Karpas-422 (cell line): ENCODE results near the gene TOLLIP. TPM values are rescaled to one million over a fixed set of nuclear protein-coding genes. Genes with fewer than 3 reads are reported as not detected.
A peak's percentile ranks its signal among the peaks of the same experiment; 100 is the strongest.

Experiments
- DNase-seq: peaks from one replicate; pipeline ENCODE4 v3.0.0-alpha.2; 2015
- H2AFZ ChIP-seq: fragments of 200-600 bp; sonication (generic); 2 replicates; pipeline ENCODE4 v1.6.1; 2014; ENCODE audit warnings: antibody characterized with exemption, low read length, mixed read lengths
- H3K27ac ChIP-seq: fragments of 200-600 bp; sonication (generic); 2 replicates; pipeline ENCODE4 v1.5.1; 2014; ENCODE audit warnings: mild to moderate bottlenecking, low read length, moderate library complexity
- H3K27me3 ChIP-seq: fragments of 200-600 bp; sonication (generic); 2 replicates; pipeline ENCODE4 v1.6.1; 2014; ENCODE audit warnings: low read length, mixed read lengths
- H3K36me3 ChIP-seq: fragments of 200-600 bp; sonication (generic); 2 replicates; pipeline ENCODE4 v1.6.1; 2014; ENCODE audit warnings: low read length, mixed read lengths; ENCODE audit not compliant: insufficient read depth
- H3K4me1 ChIP-seq: fragments of 200-600 bp; sonication (generic); 2 replicates; pipeline ENCODE4 v1.6.1; 2014; ENCODE audit warnings: mild to moderate bottlenecking, low read length, mixed read lengths
- H3K4me2 ChIP-seq: fragments of 200-600 bp; sonication (generic); 2 replicates; pipeline ENCODE4 v1.6.1; 2014; ENCODE audit warnings: low read length, low read depth, mild to moderate bottlenecking; ENCODE audit not compliant: poor library complexity, severe bottlenecking
- H3K4me3 ChIP-seq: fragments of 200-600 bp; sonication (generic); 2 replicates; pipeline ENCODE4 v1.5.1; 2014; ENCODE audit warnings: mild to moderate bottlenecking, antibody characterized with exemption, low read length, mixed read lengths
- H3K79me2 ChIP-seq: fragments of 200-600 bp; sonication (generic); 2 replicates; pipeline ENCODE4 v1.6.1; 2014; ENCODE audit warnings: mild to moderate bottlenecking, low read length, mixed read lengths
- H3K9ac ChIP-seq: fragments of 200-600 bp; sonication (generic); 2 replicates; pipeline ENCODE4 v1.6.0; 2014; ENCODE audit warnings: low read length
- H3K9me2 ChIP-seq: fragments of 200-600 bp; sonication (generic), shearing (Covaris generic); replicated peaks from 2 replicates; pipeline ENCODE4 v1.6.0; 2014; ENCODE audit warnings: mild to moderate bottlenecking, low read length, moderate library complexity; ENCODE audit not compliant: insufficient read depth
- H3K9me3 ChIP-seq: fragments of 300-700, 200-600 bp; sonication (generic); 2 replicates; pipeline ENCODE4 v1.6.1; 2014; ENCODE audit warnings: low read length, mixed read lengths
- H4K20me1 ChIP-seq: fragments of 200-600 bp; sonication (generic); 2 replicates; pipeline ENCODE4 v1.6.1; 2014; ENCODE audit warnings: mild to moderate bottlenecking, antibody characterized with exemption, low read length, low read depth; ENCODE audit not compliant: insufficient read depth
- total RNA-seq: library from RNA; depleted of rRNA; stranded (reverse); fragments of >200 nt; shearing (Covaris generic); gene quantifications from 2 replicates; pipeline ENCODE4 v1.2.3, GENCODE V29; 2014; ENCODE audit warnings: low replicate concordance

Gene TOLLIP
- total RNA-seq, 1 experiment from 2014 or later, result 6.5 TPM

- Histone ChIP-seq H3K9ac (peak overlapping the region; percentile 95), H3K79me2 (peaks cover 28% of the 10 kb centered on the region), H3K4me2 (peak overlapping the region; percentile 99), H3K4me3 (peak overlapping the region; percentile 92), H3K36me3 (no peaks in the 10 kb centered on the region), H3K9me2 (no peaks in the 10 kb centered on the region), H2AFZ (peak overlapping the region; percentile 99; the same call in 1 of the 2 replicates), H4K20me1 (no peaks in the 10 kb centered on the region), H3K27ac (peak overlapping the region; percentile 69), H3K27me3 (peaks cover 4% of the 10 kb centered on the region; the same call in 1 of the 2 replicates), H3K9me3 (no peaks in the 10 kb centered on the region; the same call in 1 of the 2 replicates), H3K4me1 (peaks cover 28% of the 10 kb centered on the region)
- DNase-seq, result peak; percentile 71
Observed at GRCh38 chr11:1310318-1310687, 871 bp upstream of the TOLLIP start.

GRCh38 chr11:1308743-1309497, 512 bp downstream of the TOLLIP start:
- Histone ChIP-seq H3K9me3 (no peaks in the 10 kb centered on the region; the same call in 1 of the 2 replicates), H3K9ac (peak overlapping the region; percentile 84), H3K27ac (no peak overlapping the region), H3K9me2 (no peaks in the 10 kb centered on the region), H4K20me1 (no peaks in the 10 kb centered on the region), H3K4me1 (peaks cover 28% of the 10 kb centered on the region), H3K79me2 (peaks cover 34% of the 10 kb centered on the region), H3K36me3 (no peaks in the 10 kb centered on the region), H2AFZ (0 out of 2 replicates have a peak overlapping the region, but pooled peaks have one; percentile 14), H3K4me3 (peak overlapping the region; percentile 92), H3K27me3 (peaks cover 4% of the 10 kb centered on the region; the same call in 1 of the 2 replicates), H3K4me2 (peak overlapping the region; percentile 99)
- no peak for DNase-seq

DNA sequence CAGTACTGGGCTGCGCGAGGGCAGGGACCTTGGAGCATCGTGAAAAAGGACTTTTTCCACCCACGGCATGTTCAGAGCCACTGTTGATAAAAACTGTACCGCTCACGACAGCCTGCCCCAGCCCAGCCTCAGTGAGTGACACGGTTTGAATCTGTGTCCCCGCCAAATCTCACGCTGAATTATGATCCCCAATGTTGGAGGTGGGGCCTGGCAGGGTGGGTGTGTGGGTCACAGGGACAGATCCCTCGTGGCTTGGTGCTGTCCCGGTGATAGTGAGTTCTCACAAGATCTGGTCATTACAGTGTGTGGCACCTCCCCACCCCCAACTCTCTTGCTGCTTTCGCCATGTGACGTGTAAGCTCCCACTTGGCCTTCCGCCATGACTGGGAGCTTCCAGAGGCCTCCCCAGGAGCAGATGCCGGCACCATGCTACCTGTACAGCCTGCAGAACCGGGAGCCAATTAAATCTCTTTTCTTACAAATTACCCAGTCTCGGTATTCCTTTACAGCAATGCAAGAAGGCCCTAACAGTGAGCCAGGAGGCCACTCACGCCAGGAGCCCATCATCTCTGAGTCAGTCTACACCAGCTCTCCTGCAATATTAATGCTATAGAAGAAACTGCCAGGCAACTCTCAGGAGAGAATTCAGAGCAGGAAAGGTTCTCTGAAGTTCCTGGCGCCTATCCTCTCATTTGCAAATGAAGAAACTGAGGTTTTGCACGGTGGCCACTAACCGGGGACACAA, 1.3 kb downstream of the TOLLIP start:
- no peaks in the 10 kb centered on the region for H3K9me2 ChIP-seq
- H3K27ac ChIP-seq, result no peak overlapping the region
- peaks cover 38% of the 10 kb centered on the region for H3K79me2 ChIP-seq
- H3K9me3 ChIP-seq, result no peaks in the 10 kb centered on the region; the same call in 1 of the 2 replicates
- peaks cover 28% of the 10 kb centered on the region for H3K4me1 ChIP-seq
- no peak overlapping the region for H2AFZ ChIP-seq
- no peaks in the 10 kb centered on the region for H3K36me3 ChIP-seq
- H3K4me2 ChIP-seq, result peak overlapping the region; percentile 99
- H3K9ac ChIP-seq, result peak overlapping the region; percentile 84
- peaks cover 4% of the 10 kb centered on the region; the same call in 1 of the 2 replicates for H3K27me3 ChIP-seq
- DNase-seq, result no peak
- H4K20me1 ChIP-seq, result no peaks in the 10 kb centered on the region
- peak overlapping the region; percentile 92 for H3K4me3 ChIP-seq

GRCh38 chr11:1307163-1307870, 2.1 kb downstream of the TOLLIP start:
- peaks cover 46% of the 10 kb centered on the region for H3K79me2 ChIP-seq
- no peaks in the 10 kb centered on the region for H4K20me1 ChIP-seq
- no peak overlapping the region for H2AFZ ChIP-seq
- H3K4me3 ChIP-seq, result no peak overlapping the region
- DNase-seq, result no peak
- peaks cover 28% of the 10 kb centered on the region for H3K4me1 ChIP-seq
- no peak overlapping the region for H3K9ac ChIP-seq
- peaks cover 4% of the 10 kb centered on the region; the same call in 1 of the 2 replicates for H3K27me3 ChIP-seq
- H3K36me3 ChIP-seq, result no peaks in the 10 kb centered on the region
- H3K9me2 ChIP-seq, result no peaks in the 10 kb centered on the region
- H3K9me3 ChIP-seq, result no peaks in the 10 kb centered on the region; the same call in 1 of the 2 replicates
- no peak overlapping the region for H3K4me2 ChIP-seq
- no peak overlapping the region for H3K27ac ChIP-seq

GRCh38 chr11:1306186-1307162, 3.0 kb downstream of the TOLLIP start:
- Histone ChIP-seq H3K9me3 (no peaks in the 10 kb centered on the region; the same call in 1 of the 2 replicates), H3K79me2 (peaks cover 52% of the 10 kb centered on the region), H3K9ac (no peak overlapping the region), H3K4me3 (no peak overlapping the region), H4K20me1 (no peaks in the 10 kb centered on the region), H3K36me3 (no peaks in the 10 kb centered on the region), H3K27ac (no peak overlapping the region), H3K9me2 (no peaks in the 10 kb centered on the region), H3K4me2 (no peak overlapping the region), H3K4me1 (peaks cover 27% of the 10 kb centered on the region), H2AFZ (no peak overlapping the region), H3K27me3 (peaks cover under 1% of the 10 kb centered on the region; the same call in 1 of the 2 replicates)
- no peak for DNase-seq

GRCh38 chr11:1305501-1306056, 3.9 kb downstream of the TOLLIP start:
- no peaks in the 10 kb centered on the region for H3K9me2 ChIP-seq
- no peak overlapping the region for H3K27ac ChIP-seq
- no peaks in the 10 kb centered on the region for H3K36me3 ChIP-seq
- H3K27me3 ChIP-seq, result no peaks in the 10 kb centered on the region
- H3K9ac ChIP-seq, result no peak overlapping the region
- H3K79me2 ChIP-seq, result peaks cover 57% of the 10 kb centered on the region
- H3K4me2 ChIP-seq, result no peak overlapping the region
- H3K4me1 ChIP-seq, result peaks cover 18% of the 10 kb centered on the region
- no peaks in the 10 kb centered on the region for H3K9me3 ChIP-seq
- no peaks in the 10 kb centered on the region for H4K20me1 ChIP-seq
- no peak overlapping the region for H2AFZ ChIP-seq
- DNase-seq, result no peak
- no peak overlapping the region for H3K4me3 ChIP-seq

DNA sequence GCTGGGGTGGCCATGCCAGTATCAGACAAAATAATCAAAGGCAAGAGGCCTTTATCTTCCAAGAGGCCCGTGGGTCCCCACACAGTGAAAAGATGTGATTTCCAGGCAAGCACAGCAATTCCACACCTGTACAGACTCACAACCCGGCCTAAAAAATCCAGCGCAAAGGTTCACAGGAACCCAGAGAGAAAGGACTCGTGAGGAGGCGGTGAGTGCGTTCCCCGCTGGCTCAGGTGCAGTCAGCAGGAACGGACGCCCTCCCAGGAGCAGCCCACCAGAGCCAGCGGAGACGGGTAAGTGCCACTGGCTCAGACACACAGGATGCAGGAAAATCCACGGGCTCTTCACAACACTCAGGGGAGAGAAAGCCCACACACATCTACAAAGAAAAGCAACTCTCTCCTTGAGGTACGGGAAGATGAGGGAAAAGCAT, 4.4 kb downstream of the TOLLIP start:
- Histone ChIP-seq H3K36me3 (no peaks in the 10 kb centered on the region), H3K9me3 (no peaks in the 10 kb centered on the region), H3K4me3 (no peak overlapping the region), H3K27ac (no peak overlapping the region), H3K9me2 (no peaks in the 10 kb centered on the region), H3K9ac (no peak overlapping the region), H2AFZ (no peak overlapping the region), H3K79me2 (peaks cover 58% of the 10 kb centered on the region), H4K20me1 (no peaks in the 10 kb centered on the region), H3K27me3 (no peaks in the 10 kb centered on the region), H3K4me2 (no peak overlapping the region), H3K4me1 (peaks cover 13% of the 10 kb centered on the region)
- no peak for DNase-seq
